ENCODE measurements around the gene E2F6. TPM values are rescaled to one million over a fixed set of nuclear protein-coding genes. Genes with fewer than 3 reads are reported as not detected.

The E2F6 gene
- total RNA-seq, 4 donors from 2014 or later, result 3.6 to 14.5 (median 9.9) TPM

DNA sequence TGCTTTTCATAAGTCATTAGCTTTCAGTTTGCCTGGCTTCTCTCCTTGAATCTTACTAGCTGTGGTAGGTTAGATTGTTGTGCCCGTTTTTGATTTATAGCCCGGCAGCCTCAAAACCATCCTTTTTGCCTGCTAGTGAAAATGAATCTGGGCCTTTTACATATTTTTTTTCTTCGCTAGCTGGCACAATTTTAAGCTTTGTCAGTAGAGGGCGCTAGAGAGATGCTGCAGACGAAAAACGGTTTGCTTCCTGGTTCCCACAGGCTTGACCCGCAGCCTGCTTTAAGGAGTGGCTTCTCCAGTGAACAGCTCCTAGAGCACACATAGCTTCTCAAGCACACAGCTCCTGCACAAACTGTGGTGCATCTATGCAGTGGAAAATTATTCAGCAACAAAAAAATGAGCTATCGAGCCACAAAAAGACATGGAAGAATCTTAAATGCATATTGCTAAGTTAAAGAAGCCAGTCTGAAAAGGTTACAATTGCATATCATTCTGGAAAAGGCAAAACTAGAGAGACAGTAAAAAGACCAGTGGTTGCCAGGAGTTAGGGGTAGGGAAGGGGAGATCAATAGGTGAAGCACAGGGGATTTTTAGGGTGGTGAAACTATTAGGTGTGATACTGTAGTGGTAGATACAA is 47.9 kb downstream of the E2F6 start:
- no peak for DNase-seq
- Histone ChIP-seq H3K27ac (no peak overlapping the region), H3K9me3 (peaks cover 0 to 12% (median 4%) of the 10 kb centered on the region in 3 donors), H3K27me3 (peaks cover 0 to 3% (median 0%) of the 10 kb centered on the region in 4 donors), H3K4me1 (no peaks in the 10 kb centered on the region), H3K4me3 (no peak overlapping the region), H3K36me3 (no peaks in the 10 kb centered on the region)
- WGBS, 2 donors, result 51 to 54% methylated on average over 7 of the region's 8 CpGs
- intact Hi-C loops (cut with DNase I), result loop anchor here (10.0 kb wide), 1 partner anchor 183 kb away; no protein-coding TSS in a partner anchor
- TF ChIP-seq POLR2A (IDR thresholded peaks at IDR 0.05), result no peak
- TF ChIP-seq, protein P1, sequence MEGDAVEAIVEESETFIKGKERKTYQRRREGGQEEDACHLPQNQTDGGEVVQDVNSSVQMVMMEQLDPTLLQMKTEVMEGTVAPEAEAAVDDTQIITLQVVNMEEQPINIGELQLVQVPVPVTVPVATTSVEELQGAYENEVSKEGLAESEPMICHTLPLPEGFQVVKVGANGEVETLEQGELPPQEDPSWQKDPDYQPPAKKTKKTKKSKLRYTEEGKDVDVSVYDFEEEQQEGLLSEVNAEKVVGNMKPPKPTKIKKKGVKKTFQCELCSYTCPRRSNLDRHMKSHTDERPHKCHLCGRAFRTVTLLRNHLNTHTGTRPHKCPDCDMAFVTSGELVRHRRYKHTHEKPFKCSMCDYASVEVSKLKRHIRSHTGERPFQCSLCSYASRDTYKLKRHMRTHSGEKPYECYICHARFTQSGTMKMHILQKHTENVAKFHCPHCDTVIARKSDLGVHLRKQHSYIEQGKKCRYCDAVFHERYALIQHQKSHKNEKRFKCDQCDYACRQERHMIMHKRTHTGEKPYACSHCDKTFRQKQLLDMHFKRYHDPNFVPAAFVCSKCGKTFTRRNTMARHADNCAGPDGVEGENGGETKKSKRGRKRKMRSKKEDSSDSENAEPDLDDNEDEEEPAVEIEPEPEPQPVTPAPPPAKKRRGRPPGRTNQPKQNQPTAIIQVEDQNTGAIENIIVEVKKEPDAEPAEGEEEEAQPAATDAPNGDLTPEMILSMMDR (IDR thresholded peaks at IDR 0.05), result peak in 5 of 6 experiments; percentile 17 to 63 (median 25)

DNA sequence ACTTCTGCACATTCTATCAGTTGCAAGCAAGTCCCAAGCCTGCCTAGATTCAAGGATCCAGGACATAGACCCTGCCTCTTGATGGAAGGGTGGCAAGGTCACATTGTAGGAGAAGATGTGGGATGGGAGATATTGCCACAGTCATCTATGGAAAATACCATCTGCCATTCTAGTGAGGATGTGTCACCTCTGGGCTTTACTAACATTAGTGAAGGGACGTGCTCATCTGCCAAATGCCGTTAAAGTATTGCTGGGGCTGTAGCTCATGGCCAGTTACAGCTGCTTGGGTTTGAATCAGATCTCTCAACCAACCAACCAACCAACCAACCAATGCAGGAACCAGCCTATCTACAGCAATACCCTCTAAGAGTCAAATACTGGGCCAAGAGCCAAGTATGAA is 49.0 kb downstream of the E2F6 start:
- no peaks in the 10 kb centered on the region for H3K36me3 ChIP-seq
- 92 to 100% methylated on average over 2 of the region's 2 CpGs for WGBS, 2 donors
- no peak overlapping the region for H3K4me3 ChIP-seq
- TF ChIP-seq POLR2A (IDR thresholded peaks at IDR 0.05), result no peak
- H3K27me3 ChIP-seq, result peaks cover 0 to 3% (median 0%) of the 10 kb centered on the region in 4 donors
- H3K27ac ChIP-seq, result no peak overlapping the region
- H3K9me3 ChIP-seq, result peaks cover 0 to 12% (median 4%) of the 10 kb centered on the region in 3 donors
- H3K4me1 ChIP-seq, result no peaks in the 10 kb centered on the region
- no peak for DNase-seq
- intact Hi-C loops (cut with DNase I), result loop anchor here (10.0 kb wide), 1 partner anchor 182 kb away; no protein-coding TSS in a partner anchor

DNA sequence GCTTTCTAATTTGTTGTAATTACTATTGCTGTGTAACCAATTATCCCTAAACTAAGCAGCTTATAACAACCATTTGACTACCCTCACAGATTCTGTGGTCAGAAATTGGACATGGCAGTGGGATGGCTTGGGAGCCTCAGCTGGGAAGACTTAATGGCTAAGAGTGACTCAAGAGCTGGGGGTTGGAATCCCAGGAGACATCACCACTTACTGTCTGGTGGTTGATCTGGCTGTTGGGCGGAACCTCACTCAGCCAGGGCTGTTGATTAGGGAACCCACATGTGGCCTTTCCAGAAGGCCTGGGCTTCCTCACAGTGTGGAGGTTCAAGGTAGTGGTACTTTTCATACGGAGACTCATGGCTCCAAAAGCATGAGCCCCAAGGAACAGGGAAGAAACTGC is 49.8 kb downstream of the E2F6 start:
- Histone ChIP-seq H3K4me1 (no peaks in the 10 kb centered on the region), H3K9me3 (peaks cover 0 to 12% (median 4%) of the 10 kb centered on the region in 3 donors), H3K27ac (no peak overlapping the region), H3K36me3 (no peaks in the 10 kb centered on the region), H3K4me3 (no peak overlapping the region), H3K27me3 (peaks cover 0 to 3% (median 0%) of the 10 kb centered on the region in 4 donors)
- WGBS, 2 donors, result 90 to 95% methylated on average over 2 of the region's 2 CpGs
- TF ChIP-seq, protein P1 (IDR thresholded peaks at IDR 0.05), result no peak
- no peak for TF ChIP-seq POLR2A (IDR thresholded peaks at IDR 0.05)
- intact Hi-C loops (cut with DNase I), result loop anchor here (10.0 kb wide), 1 partner anchor 181 kb away; no protein-coding TSS in a partner anchor
- no peak for DNase-seq

DNA sequence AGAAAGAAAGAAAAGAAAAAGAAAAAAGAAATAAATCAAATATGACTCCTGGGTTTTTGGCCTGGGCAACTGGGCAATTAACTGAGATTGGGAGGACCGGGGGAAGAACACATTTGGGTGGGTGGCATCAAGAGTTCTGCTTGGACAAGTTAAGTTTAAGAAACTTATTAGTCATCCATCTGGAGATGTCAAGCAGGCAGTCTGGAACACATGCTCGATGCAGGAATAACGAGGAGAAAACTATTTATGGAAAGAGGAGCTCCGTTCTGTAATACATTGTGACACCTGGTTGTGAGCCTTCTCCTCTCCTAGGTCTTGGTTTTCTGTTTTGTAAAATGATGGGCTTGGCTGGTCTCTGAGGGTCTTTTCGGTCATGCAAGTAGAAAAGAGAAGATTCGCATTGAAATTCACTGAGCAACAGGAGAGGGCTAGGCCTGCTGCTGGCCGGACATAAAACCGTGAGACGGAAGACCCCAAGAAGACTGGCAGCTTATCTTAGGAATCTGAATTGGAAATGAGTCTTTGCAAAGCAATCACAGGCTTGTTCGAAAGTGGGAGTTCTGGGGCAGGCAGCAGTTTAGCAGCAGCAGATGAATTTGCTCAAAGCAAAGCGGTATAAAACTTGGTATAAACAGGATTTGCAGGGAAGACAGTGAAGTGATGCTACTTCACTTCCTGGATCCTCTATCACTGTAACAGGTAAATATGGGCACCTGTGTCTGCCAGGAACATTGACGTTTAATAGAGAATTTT is 51.4 kb downstream of the E2F6 start:
- intact Hi-C loops (cut with DNase I), result loop anchor here (10.0 kb wide), 1 partner anchor 180 kb away; no protein-coding TSS in a partner anchor
- Histone ChIP-seq H3K4me3 (no peak overlapping the region), H3K27me3 (peaks cover 0 to 3% (median 0%) of the 10 kb centered on the region in 4 donors), H3K4me1 (peaks cover 0 to under 1% (median 0%) of the 10 kb centered on the region in 3 donors), H3K27ac (no peak overlapping the region), H3K9me3 (peaks cover 0 to 12% (median 4%) of the 10 kb centered on the region in 3 donors), H3K36me3 (no peaks in the 10 kb centered on the region)
- 68 to 76% methylated on average over 12 of the region's 12 CpGs for WGBS, 2 donors
- TF ChIP-seq, protein P1 (IDR thresholded peaks at IDR 0.05), result no peak
- TF ChIP-seq POLR2A (IDR thresholded peaks at IDR 0.05), result no peak
- DNase-seq, result no peak

DNA sequence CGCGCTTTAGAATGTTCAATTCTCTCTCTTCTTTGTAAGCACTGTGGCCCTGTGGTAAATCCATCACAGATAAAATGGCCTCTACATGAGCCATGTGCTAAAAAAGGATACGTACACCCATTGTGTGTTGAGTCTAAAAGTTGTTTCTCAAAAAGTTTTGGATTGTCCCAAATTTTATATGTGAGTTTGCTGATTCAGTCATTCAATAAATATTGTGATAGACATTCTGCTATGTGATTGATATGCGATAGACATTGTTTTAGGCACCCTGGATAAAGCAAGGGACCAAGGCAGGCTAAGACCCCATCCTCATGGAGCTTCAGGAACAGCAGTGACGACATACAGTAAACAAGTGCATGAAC is 53.5 kb downstream of the E2F6 start:
- Histone ChIP-seq H3K4me3 (no peak overlapping the region), H3K36me3 (no peaks in the 10 kb centered on the region), H3K4me1 (peaks cover 0 to 6% (median under 1%) of the 10 kb centered on the region in 3 donors), H3K9me3 (no peaks in the 10 kb centered on the region), H3K27me3 (peaks cover 0 to 3% (median 0%) of the 10 kb centered on the region in 4 donors), H3K27ac (no peak overlapping the region)
- DNase-seq, result no peak
- intact Hi-C loops (cut with DNase I), result loop anchor here (10.0 kb wide), 1 partner anchor 178 kb away; no protein-coding TSS in a partner anchor
- TF ChIP-seq POLR2A (IDR thresholded peaks at IDR 0.05), result no peak
- TF ChIP-seq, protein P1 (IDR thresholded peaks at IDR 0.05), result no peak
- WGBS, 2 donors, result 82 to 85% methylated on average over 5 of the region's 5 CpGs
